Measurements from ENCODE around the gene MB21D2.

MB21D2 gene

DNA sequence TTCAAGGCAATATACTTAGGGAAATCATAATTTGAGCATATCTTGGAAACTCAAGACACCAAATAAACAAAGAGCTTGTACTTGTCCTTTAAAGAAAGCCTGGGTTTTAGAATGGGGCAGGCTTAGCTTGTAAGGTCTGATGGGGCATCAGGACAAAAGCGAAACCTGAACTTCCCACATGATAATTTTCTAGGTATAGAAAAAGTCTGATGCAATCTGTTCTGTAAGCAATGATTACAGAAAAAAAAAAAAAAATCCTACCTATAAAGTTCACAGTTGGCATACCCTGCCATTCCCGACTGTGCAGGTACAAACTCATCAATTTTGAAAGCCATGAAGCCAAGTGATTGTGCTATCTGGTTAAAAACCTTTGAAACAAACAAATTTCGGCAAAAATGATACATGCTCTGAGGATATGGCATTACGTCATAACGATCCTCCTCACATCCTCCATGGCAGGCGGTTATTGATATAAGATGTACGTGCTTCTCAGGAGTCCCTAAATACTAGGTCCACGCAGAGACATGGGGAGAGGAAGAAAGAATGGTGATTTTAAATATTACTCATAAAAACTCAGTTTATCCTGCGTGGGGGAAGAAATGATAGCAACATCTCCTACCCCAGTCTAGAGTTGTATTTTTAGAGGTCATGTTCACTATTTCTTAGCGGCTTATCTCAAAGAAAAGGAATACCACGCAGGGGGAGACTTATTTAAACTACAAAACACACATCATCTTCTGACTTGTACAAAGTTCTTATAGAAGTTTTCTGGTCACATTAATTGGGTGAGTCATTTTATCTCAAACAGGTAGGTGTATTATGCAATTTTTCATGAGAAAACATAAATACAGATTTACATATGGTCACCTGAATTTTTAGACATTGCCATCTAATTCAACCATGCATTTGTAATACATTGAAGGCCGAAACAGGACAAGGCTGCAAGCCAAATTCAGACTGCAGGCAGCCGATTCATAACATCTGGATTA lies 27.0 kb downstream of the MB21D2 start:
- no peak for DNase-seq

- DNase-seq, result no peak
Measured at GRCh38 chr3:192889679-192890078, 28.0 kb downstream of the MB21D2 start.

- no peak for DNase-seq
Measured at GRCh38 chr3:192888190-192888589, 29.5 kb downstream of the MB21D2 start.

- DNase-seq, result no peak
Measured at GRCh38 chr3:192887701-192888100, 30.0 kb downstream of the MB21D2 start.

DNA sequence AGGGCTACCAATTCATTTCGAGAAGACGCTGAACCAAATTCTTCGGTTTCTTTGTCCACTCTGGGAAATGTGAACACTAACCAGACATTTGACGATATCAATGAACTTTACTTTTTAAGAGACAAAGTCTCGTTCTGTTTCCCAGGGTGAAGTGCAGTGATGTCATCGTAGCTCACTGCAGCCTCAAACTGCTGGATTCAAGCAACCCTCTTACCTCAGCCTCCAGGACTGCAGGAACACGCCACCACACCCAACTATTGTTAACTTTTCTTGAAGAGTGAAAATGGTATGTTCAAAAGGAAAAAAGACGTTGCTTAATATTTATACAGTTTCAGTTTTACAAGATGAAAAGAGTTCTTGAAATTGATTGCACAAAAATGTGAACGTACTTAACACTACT lies 30.6 kb downstream of the MB21D2 start:
- DNase-seq, result no peak

DNA sequence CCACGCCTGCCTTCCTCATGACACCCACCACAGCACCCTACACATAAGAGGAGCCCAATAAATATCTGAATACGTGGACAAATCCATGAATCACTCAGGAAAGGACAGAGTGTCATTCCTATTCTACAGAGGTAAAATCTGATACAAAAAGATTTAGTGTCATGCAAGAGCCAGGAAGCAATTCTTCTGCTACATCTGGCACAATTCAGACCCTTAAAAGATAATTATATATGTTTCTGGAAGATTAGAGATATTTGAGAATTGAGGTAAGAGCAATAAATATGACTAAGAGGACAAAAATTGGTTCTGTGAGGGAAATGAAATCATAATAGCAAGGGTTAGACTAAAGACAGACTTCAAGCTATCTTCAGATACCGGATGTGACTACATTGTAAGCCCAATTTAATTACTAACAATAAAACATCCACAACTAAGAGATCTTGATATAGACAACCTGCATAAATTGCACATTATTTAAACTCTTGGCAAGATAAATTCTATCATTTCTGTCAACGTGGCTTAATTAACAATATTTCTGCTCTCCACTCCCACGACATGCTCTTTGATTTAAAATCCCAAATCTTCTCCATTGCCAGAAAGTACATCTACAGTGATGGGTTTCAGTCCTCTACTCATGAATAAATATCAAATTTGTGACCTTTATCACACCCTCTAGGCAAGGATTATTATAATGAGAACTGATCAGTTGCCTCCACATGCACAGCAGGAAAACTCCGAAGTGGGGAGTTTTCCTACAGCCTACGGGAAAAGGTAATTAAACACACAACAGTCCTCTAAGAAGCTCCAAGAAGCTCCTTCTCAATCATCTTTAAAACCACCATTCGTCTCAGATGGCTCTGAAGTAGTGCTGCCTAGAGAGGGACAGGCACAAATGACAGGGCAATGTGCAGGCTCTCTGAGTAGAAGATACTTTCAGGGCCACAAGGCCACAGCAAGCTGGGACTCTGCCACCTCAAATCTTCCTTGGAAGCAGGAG lies 32.6 kb downstream of the MB21D2 start:
- DNase-seq, result no peak

DNA sequence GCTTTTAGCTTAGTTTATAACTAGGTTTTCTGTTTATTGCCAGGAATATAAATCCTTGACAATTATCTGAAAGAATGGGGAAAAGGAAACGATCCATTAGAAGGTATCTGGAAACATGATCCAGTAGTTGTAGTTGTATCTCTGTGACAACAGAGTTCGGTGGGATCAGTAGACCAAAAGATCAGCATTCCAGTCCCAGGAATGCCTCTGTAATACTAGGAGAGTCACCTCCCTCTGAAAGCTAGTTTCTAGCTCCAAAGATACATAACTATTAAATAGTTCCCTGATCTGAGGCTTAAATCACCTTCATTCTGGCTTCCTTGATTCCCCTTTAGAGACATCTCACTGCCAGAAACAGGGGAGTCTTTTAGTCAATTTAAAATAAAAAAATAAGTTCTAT lies 34.1 kb downstream of the MB21D2 start:
- no peak for DNase-seq

DNA sequence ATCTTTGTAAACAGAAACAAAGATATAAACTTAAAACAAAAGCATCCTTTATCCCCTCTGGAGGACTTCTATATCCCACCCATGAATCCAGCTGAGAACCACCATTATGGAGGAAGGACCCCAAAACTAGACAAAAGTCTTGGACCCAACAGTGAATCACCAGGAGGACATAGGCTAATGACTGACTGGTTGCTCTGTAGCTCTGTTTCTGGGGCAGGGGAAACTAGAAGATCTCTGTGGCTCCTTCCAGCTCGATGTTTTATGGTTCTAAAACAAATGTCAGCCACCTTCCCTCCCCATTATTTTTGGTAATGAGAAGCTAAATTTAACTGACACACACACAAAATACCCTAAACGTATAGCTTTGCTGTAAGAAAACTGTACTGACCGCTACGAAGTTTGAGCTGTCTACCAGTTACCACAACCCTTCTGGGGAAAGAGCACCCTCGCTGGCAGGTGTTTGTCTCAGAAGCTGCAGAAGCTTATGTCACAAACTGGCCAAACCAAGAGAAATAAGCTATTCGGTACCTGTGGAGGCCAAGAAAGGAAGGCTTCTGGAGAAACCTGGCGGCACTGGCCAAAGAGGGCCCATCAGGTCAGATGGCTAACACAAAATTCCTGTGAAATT lies 36.4 kb downstream of the MB21D2 start:
- no peak for DNase-seq

- DNase-seq, result no peak
Measured at GRCh38 chr3:192880313-192880712, 37.3 kb downstream of the MB21D2 start.

DNA sequence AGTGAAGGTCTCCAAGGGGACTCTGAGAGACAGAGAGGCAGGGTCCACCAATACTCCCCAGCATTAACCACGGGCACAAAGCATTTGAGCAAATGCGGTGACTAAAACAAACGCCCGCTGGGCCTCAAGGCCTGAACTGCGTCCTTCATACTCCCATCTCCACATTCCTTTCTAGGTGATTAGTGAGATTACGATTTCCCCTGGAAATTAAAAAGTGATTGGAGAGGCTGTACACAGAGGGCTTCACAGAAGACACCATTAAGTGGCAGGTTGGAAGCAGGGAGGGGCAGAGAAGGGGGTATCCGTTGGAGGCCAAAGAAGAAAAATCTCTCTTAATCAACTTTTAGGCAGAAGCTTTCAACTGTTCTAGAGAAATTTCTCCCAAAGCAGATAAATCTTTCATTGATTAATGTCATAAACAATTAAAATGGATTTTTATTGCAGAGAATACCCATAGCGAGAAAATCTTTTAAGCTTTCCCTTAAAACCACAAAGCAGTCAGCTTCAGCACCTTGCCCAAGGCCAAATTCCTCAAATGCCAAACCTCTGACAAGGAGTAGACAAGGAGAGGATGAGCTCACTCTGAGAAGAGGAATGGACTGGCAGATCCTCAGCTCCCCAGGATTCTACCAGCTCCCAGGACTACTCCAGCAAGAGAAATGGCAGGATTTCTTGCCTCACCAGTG lies 38.2 kb downstream of the MB21D2 start:
- DNase-seq, result no peak

GRCh38 chr3:192875971-192876565 lies 41.6 kb downstream of the MB21D2 start:
- DNase-seq, result no peak

GRCh38 chr3:192870822-192871221 lies 46.8 kb downstream of the MB21D2 start:
- no peak for DNase-seq

DNA sequence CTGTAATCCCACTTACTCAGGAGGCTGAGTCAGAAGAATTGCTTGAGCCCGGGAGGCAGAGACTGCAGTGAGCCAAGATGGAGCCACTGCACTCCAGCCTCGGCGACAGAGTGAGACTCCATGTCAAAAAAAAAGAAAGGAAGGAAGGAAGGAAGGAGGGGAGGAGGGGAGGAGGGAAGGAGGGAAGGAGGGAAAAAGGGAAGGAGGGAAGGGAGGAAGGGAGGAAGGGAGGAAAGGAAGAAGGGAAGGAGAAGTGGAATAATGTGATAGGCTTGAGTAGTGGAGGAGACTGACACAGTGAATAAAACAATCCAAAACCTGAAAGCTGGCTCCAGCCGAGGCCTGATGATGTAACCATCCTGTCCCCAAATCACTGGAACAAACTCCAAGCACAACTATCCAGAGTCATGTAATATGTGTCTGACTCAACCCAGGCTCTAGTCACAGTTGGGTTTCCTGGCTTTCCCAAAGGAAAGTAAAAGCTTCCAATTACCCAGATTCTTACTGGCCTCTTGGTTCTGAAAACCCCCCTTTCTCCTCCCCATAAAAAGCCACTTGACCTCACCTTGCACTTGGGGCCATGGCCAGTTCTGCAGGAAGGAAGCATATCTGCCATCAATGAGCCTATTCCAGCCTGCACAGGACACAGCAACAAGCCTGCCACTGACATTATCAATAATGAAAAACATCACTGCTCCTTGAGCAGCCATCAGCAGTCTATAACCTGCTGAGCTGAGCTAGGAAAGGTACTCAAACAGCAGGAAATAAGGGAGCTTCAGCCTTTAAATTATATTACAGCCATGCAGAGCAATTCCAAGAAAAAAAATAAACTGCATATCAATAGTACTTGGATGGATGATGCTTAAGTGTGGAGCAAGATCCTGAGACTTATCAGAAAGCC lies 48.3 kb downstream of the MB21D2 start:
- no peak for DNase-seq

DNA sequence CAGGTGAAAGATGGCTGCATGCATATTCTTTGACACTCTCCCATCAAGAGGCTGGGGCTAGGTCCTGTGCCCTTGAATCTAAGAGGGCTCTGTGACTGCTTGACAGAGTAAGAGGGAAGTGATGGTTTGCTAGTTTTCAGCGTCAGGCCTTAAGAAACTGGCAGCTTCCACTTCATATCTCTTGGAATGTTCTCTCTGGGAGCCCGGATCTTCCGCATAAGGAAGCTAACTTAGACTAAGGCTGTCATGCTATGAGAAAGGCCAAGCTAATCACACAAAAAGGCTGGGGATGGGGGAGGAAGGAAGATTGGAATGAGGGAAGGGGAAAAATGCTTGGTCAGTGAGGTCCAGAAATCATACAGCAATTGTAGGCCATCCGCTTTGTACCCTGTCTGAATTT lies 50.0 kb downstream of the MB21D2 start:
- no peak for DNase-seq

GRCh38 chr3:192866804-192867203 lies 50.9 kb downstream of the MB21D2 start:
- no peak for DNase-seq

DNA sequence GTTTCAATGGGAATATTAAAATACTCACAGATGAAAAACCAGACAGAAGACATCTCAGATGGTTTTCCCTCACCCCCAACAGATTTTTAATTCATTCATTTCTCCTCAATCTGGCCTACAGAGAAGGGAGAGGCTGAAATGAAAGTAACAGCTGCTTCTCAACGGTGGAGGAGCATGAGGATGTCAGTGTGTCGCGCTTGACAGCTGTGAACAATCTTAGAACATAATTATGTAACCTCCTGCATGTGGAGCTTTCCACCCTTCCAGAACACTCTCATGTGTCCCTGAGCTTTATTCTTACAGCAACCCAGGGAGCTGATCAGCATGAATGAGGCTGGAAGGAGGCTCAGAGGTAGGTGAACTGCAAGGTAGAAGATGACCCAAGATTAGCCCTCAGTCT lies 52.7 kb downstream of the MB21D2 start:
- no peak for DNase-seq

DNA sequence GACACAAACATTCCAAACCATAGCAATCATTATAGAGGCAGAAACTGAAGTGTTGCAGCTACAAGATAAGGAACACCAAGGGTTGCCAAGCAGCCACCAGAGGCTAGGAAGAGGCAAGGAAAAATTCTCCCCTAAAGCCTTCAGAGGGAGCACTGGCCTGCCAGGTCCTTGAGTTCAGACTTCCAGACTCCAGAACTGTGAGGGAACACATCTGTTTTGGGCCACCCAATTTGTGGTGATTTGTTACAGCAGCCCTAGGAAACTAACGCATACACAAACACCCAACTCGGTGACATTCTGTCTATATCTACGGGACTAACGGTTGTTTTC lies 54.6 kb downstream of the MB21D2 start:
- DNase-seq, result no peak

GRCh38 chr3:192862408-192863090 lies 55.1 kb downstream of the MB21D2 start:
- DNase-seq, result no peak

GRCh38 chr3:192861972-192862371 lies 55.7 kb downstream of the MB21D2 start:
- no peak for DNase-seq

GRCh38 chr3:192860454-192860853 lies 57.2 kb downstream of the MB21D2 start:
- no peak for DNase-seq

Measured in DMS53 (cell line).